Measurements from ENCODE around the gene SAMD13. TPM values are rescaled to one million over a fixed set of nuclear protein-coding genes. Genes with fewer than 3 reads are reported as not detected.
A peak's percentile ranks its signal among the peaks of the same experiment; 100 is the strongest.

Gene SAMD13
- polyA plus RNA-seq, 1 donor from 2014 or later: 20.0 TPM

DNA sequence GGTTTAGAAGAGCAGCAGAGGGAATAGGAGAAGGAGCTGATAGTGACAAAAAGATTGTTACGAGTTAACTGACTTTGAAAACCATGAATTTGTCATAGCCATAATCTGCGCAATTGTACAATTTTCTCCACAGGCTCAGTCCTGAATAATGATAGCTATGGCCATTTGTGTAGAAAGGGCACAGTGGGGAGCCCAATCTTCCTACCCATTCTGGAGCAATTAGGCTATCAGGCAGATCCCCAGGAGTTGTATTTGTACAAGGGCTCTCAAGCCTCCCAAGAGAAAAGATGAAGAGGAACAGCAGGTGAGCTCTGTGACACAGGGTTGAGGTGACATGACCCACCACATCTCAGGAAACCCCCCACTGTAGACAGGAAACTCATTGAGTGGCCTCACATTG is 42.1 kb upstream of the SAMD13 start:
- Histone ChIP-seq H3K9me2 (ENCODE audit: insufficient read depth, low read length) (no peaks in the 10 kb centered on the region), H2AFZ (ENCODE audit: low read depth, low read length) (no peak overlapping the region), H3K27me3 (ENCODE audit: insufficient read depth, low read depth, low read length) (no peaks in the 10 kb centered on the region), H3K4me3 (ENCODE audit: low read length) (no peak overlapping the region), H4K20me1 (ENCODE audit: insufficient read depth) (no peaks in the 10 kb centered on the region), H3K36me3 (ENCODE audit: insufficient read depth, low read length) (no peaks in the 10 kb centered on the region), H3K9ac (ENCODE audit: low read length) (no peak overlapping the region), H3K9me3 (ENCODE audit: low read length) (no peaks in the 10 kb centered on the region), H3K79me2 (replicated peaks; ENCODE audit: insufficient read depth, low read length) (no peaks in the 10 kb centered on the region), H3F3A (ENCODE audit: insufficient read depth, low read length, poor library complexity, severe bottlenecking) (peaks cover 16% of the 10 kb centered on the region), H3K27ac (ENCODE audit: low read length) (peak overlapping the region; percentile 82), H3K4me2 (ENCODE audit: low read length) (no peak overlapping the region)
- TF ChIP-seq EZH2 (IDR thresholded peaks at IDR 0.05; ENCODE audit: borderline replicate concordance, insufficient read depth, low read length, poor library complexity, severe bottlenecking) (no peak), SMC3 (conservative IDR thresholded peaks at IDR 0.05; ENCODE audit: poor library complexity) (peak; percentile 23), EP300 (conservative IDR thresholded peaks at IDR 0.05; ENCODE audit: poor library complexity, severe bottlenecking) (peak; percentile 97), POLR2AphosphoS5 (IDR thresholded peaks at IDR 0.05) (peak; percentile 99)
- TF ChIP-seq, protein P1, sequence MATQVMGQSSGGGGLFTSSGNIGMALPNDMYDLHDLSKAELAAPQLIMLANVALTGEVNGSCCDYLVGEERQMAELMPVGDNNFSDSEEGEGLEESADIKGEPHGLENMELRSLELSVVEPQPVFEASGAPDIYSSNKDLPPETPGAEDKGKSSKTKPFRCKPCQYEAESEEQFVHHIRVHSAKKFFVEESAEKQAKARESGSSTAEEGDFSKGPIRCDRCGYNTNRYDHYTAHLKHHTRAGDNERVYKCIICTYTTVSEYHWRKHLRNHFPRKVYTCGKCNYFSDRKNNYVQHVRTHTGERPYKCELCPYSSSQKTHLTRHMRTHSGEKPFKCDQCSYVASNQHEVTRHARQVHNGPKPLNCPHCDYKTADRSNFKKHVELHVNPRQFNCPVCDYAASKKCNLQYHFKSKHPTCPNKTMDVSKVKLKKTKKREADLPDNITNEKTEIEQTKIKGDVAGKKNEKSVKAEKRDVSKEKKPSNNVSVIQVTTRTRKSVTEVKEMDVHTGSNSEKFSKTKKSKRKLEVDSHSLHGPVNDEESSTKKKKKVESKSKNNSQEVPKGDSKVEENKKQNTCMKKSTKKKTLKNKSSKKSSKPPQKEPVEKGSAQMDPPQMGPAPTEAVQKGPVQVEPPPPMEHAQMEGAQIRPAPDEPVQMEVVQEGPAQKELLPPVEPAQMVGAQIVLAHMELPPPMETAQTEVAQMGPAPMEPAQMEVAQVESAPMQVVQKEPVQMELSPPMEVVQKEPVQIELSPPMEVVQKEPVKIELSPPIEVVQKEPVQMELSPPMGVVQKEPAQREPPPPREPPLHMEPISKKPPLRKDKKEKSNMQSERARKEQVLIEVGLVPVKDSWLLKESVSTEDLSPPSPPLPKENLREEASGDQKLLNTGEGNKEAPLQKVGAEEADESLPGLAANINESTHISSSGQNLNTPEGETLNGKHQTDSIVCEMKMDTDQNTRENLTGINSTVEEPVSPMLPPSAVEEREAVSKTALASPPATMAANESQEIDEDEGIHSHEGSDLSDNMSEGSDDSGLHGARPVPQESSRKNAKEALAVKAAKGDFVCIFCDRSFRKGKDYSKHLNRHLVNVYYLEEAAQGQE (IDR thresholded peaks at IDR 0.05; ENCODE audit: borderline replicate concordance): peak; percentile 91

DNA sequence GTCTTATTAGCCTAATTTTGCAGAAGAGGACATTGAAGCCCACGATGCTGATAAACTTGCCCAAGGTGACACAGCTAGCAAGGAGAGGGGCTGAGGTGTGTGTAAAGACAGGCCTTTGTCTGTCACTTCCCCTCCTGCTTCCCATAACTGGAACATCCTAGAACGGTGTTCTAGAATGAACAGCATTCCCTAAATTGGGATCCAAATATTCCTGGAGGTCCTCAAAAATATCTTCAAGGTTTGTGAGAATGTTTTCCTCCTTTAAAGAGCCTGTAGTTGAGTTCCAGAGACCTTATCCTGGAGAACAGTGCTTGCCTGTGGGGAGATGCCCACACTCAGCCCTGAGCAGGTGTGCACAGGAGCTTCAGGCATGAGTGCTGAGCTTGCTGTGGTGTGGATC is 41.5 kb upstream of the SAMD13 start:
- Histone ChIP-seq H3K27me3 (ENCODE audit: insufficient read depth, low read depth, low read length) (no peaks in the 10 kb centered on the region), H2AFZ (ENCODE audit: low read depth, low read length) (no peak overlapping the region), H3K27ac (ENCODE audit: low read length) (peak overlapping the region; percentile 82), H3K9me2 (ENCODE audit: insufficient read depth, low read length) (no peaks in the 10 kb centered on the region), H3K9ac (ENCODE audit: low read length) (peak overlapping the region; percentile 44), H3K79me2 (replicated peaks; ENCODE audit: insufficient read depth, low read length) (no peaks in the 10 kb centered on the region), H3K4me3 (ENCODE audit: low read length) (no peak overlapping the region), H3K9me3 (ENCODE audit: low read length) (no peaks in the 10 kb centered on the region), H3F3A (ENCODE audit: insufficient read depth, low read length, poor library complexity, severe bottlenecking) (peaks cover 16% of the 10 kb centered on the region), H4K20me1 (ENCODE audit: insufficient read depth) (no peaks in the 10 kb centered on the region), H3K4me2 (ENCODE audit: low read length) (no peak overlapping the region), H3K36me3 (ENCODE audit: insufficient read depth, low read length) (no peaks in the 10 kb centered on the region)
- TF ChIP-seq, protein P2, sequence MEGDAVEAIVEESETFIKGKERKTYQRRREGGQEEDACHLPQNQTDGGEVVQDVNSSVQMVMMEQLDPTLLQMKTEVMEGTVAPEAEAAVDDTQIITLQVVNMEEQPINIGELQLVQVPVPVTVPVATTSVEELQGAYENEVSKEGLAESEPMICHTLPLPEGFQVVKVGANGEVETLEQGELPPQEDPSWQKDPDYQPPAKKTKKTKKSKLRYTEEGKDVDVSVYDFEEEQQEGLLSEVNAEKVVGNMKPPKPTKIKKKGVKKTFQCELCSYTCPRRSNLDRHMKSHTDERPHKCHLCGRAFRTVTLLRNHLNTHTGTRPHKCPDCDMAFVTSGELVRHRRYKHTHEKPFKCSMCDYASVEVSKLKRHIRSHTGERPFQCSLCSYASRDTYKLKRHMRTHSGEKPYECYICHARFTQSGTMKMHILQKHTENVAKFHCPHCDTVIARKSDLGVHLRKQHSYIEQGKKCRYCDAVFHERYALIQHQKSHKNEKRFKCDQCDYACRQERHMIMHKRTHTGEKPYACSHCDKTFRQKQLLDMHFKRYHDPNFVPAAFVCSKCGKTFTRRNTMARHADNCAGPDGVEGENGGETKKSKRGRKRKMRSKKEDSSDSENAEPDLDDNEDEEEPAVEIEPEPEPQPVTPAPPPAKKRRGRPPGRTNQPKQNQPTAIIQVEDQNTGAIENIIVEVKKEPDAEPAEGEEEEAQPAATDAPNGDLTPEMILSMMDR (IDR thresholded peaks at IDR 0.05; ENCODE audit: poor library complexity, severe bottlenecking): no peak
- TF ChIP-seq, protein P1 (IDR thresholded peaks at IDR 0.05; ENCODE audit: borderline replicate concordance): peak; percentile 75
